ENCODE measurements around the gene TNRC6B. TPM values are rescaled to one million over a fixed set of nuclear protein-coding genes. Genes with fewer than 3 reads are reported as not detected.
"Not testable (repeated sequence)": the region's sequence is repeated elsewhere in the genome, so short reads cannot be mapped to it uniquely, and the experiment has no call there.

Gene TNRC6B
- total RNA-seq, 1 donor from 2014 or later, result 55.0 TPM

DNA sequence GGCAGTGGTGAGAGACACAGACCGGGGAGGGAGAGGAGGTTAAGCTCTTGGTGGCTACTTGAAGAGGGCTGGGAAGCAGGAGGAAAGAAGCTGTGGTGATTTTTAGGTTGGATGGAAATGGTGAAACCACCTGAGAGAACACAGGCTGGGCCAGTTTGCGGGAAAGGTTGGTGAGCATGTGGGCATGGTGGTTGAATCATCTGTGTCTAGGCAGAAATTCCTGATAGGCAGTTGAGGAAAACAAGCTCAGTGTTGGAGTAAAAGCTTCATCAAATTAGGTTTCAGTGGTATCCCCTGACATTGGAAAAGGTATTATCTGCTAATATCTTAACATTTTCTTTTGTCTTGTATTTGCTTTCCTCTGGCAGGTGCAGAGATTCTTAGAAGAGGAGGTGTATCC, 188.3 kb downstream of the TNRC6B start:
- DNase-seq, result no peak

DNA sequence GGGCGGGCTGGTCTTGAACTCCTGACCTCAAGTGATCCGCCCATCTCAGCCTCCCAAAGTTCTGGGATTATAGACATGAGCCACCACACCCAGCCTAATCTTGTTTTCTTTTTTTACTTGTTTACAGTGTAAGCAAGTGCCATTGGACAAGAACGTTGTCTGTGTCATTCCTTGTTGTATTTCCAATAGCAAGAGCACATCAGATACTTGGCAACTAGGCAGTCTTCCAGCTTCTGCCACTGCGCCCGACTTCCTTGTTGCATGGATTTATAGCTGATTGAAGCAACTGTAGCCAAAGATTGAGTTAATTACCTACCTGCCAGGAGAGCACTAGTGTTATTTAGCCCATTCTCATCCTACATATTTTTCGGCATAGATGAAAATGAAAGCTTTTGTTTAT, 189.6 kb downstream of the TNRC6B start:
- no peak for DNase-seq

- DNase-seq, result peak; percentile 28
These were observed 190.3 kb downstream of the TNRC6B start for GRCh38 chr22:40368016-40368415.

GRCh38 chr22:40368836-40369235, 191.1 kb downstream of the TNRC6B start:
- no peak for DNase-seq

DNA sequence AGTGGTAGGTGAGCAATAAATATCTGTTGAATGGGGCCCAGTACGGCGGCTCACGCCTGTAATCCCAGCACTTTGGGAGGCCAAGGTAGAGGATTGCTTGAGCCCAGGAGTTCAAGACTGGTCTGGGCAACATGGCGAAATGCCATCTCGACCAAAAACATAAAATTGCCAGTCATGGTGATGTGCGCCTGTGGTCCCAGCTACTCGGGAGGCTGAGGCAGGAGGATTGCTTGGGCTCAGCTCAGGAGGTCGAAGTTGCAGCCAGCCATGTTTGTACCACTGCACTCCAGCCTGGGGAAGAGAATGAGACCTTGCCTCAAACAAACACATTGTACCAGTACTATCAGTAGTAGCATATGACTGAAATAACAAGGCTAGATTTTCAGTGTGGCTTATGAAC, 196.8 kb downstream of the TNRC6B start:
- DNase-seq, result no peak

- no peak for DNase-seq
These were observed 198.4 kb downstream of the TNRC6B start for GRCh38 chr22:40376149-40376548.

- DNase-seq, result no peak
These were observed 200.2 kb downstream of the TNRC6B start for GRCh38 chr22:40377931-40378330.

DNA sequence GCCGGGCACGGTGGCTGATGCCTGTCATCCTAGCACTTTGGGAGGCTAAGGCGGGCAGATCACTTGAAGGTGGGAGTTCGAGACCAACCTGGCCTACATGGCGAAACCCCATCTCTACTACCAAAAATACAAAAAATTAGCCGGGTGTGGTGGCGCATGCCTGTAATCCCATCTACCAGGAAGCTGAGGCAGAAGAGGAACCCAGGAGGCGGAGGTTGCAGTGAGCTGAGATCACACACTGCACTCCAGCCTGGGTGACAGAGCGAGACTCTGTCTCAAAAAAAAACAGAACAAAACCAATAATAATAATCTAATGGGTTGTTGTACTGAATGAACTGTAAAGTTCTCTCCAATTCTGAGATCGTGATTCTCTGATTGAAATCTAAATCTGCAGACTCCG, 200.7 kb downstream of the TNRC6B start:
- not testable (repeated sequence) for DNase-seq

DNA sequence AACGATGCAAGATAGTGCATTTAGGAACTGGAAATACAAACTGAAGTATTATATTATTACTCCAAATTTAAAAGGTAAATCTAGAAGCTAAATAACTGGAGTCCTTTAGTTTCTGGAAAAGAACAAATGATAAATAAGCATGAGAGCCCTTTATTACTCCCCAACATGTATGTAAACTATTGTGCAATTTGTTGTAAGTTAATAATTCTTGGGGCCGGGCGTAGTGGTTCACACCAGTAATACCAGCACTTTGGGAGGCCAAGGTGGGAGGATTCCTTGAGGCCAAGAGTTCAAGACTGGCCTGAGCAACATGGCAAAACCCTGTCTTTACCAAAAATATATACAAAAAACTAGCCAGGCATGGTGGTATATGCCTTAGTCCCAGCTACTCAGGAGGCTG, 203.7 kb downstream of the TNRC6B start:
- DNase-seq, result no peak

DNA sequence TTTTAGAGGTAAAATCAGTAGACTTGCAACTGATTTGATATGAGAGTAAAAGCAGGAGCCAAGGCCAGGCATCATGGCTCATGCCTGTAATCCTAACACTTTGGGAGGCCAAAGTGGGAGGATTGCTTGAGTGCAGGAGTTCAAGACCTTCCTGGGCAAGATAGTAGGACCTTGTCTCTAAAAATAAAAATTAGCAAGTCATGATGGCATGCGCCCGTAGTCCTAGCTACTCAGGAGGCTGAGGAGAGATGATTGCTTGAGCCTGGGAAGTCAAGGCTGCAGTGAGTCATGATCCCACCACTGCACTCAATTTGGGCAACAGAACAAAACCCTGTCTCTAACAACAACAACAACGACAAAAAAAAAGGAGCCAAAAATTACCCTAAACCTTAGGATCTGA, 206.2 kb downstream of the TNRC6B start:
- no peak for DNase-seq

GRCh38 chr22:40385036-40385782, 207.5 kb downstream of the TNRC6B start:
- no peak for DNase-seq

Other genes with a start within 250 kb of the TNRC6B start
- gene TMA7B, start 217.5 kb upstream of the TNRC6B start, total RNA-seq, result not detected
- gene FAM83F, start 183.0 kb upstream of the TNRC6B start, total RNA-seq, result 6.3 TPM
- 236 TPM for gene ADSL, start 168.6 kb downstream of the TNRC6B start, total RNA-seq
- 57.4 TPM for gene SGSM3, start 192.7 kb downstream of the TNRC6B start, total RNA-seq